HepG2 (cell line): ENCODE data around the gene GLB1L. TPM values are rescaled to one million over a fixed set of nuclear protein-coding genes. Genes with fewer than 3 reads are reported as not detected.
A peak's percentile ranks its signal among the peaks of the same experiment; 100 is the strongest.

Experiments used
- KLF13 ChIP-seq: sonication (generic); formaldehyde crosslinking; IDR thresholded peaks from 2 replicates; pipeline ENCODE4 v1.4.0; 2020; ENCODE audit warnings: mild to moderate bottlenecking, missing genetic modification reagents
- MIXL1 ChIP-seq: IDR thresholded peaks from 2 replicates; pipeline ENCODE4 v1.6.1; 2016
- NAIF1 ChIP-seq: sonication (generic); formaldehyde crosslinking; IDR thresholded peaks from 2 replicates; pipeline ENCODE4 v1.5.0; 2020; ENCODE audit warnings: mild to moderate bottlenecking, missing genetic modification reagents, borderline replicate concordance
- NFYC ChIP-seq: IDR thresholded peaks from 2 replicates; pipeline ENCODE4 v1.6.1; 2016; ENCODE audit warnings: missing genetic modification reagents, missing compliant biosample characterization
- RBM39 ChIP-seq: fragments of 200-400 bp; formaldehyde crosslinking; IDR thresholded peaks from one replicate; pipeline ENCODE4 v1.6.1; 2018; ENCODE audit warnings: antibody characterized with exemption, mild to moderate bottlenecking, low read depth, low read length; ENCODE audit not compliant: poor library complexity, severe bottlenecking
- SATB2 ChIP-seq: sonication (generic); formaldehyde crosslinking; IDR thresholded peaks from 2 replicates; pipeline ENCODE4 v1.5.0; 2020; ENCODE audit warnings: missing genetic modification reagents
- TEAD3 ChIP-seq: optimal IDR thresholded peaks from 2 replicates; pipeline ENCODE3; 2016; ENCODE audit warnings: borderline replicate concordance
- U2AF2 ChIP-seq: fragments of 200-400 bp; formaldehyde crosslinking; IDR thresholded peaks from 2 replicates; pipeline ENCODE4 v1.6.1; 2017; ENCODE audit warnings: low read depth, mild to moderate bottlenecking, low read length
- ZBTB10 ChIP-seq: sonication (generic); formaldehyde crosslinking; IDR thresholded peaks from 2 replicates; pipeline ENCODE4 v1.4.0; 2020; ENCODE audit warnings: missing genetic modification reagents, borderline replicate concordance
- polyA plus RNA-seq, 8 experiments: library from polyadenylated mRNA; depleted of rRNA in 3 of 8; stranded (reverse) in 7 of 8; unstranded in 1 of 8; fragments of >200 nt; fragmentation: Illumina TruSeq in 4 of 8; extraction: Trizol in 4 of 8; gene quantifications; 2 replicates each; pipeline versions ENCODE4 v1.2.1 to v1.2.3, GENCODE V29; 2011 to 2016; ENCODE audit warnings: low read depth in 4 of 8, missing spikeins in 1 of 8, mixed read lengths in 1 of 8; ENCODE audit not compliant: insufficient read depth in 1 of 8
- total RNA-seq, 5 experiments: library from RNA; depleted of rRNA; stranded (reverse); fragments of >200 nt; fragmentation: Illumina TruSeq; extraction: Trizol; gene quantifications; 2 replicates each; pipeline ENCODE4 v1.2.3, GENCODE V29; 2016; ENCODE audit warnings: low read depth in 1 of 5
- TF ChIP-seq, protein P1 (sequence below): sonication (generic); formaldehyde crosslinking; IDR thresholded peaks from 2 replicates; pipeline ENCODE4 v1.5.1; 2020; ENCODE audit warnings: mild to moderate bottlenecking, missing genetic modification reagents, moderate library complexity

Gene GLB1L
- total and polyA plus RNA-seq, 2 of the 13 experiments (the other 11 are each of a cell fraction or from before 2014, with no cell fraction given), result 6.8 to 7.3 TPM

DNA sequence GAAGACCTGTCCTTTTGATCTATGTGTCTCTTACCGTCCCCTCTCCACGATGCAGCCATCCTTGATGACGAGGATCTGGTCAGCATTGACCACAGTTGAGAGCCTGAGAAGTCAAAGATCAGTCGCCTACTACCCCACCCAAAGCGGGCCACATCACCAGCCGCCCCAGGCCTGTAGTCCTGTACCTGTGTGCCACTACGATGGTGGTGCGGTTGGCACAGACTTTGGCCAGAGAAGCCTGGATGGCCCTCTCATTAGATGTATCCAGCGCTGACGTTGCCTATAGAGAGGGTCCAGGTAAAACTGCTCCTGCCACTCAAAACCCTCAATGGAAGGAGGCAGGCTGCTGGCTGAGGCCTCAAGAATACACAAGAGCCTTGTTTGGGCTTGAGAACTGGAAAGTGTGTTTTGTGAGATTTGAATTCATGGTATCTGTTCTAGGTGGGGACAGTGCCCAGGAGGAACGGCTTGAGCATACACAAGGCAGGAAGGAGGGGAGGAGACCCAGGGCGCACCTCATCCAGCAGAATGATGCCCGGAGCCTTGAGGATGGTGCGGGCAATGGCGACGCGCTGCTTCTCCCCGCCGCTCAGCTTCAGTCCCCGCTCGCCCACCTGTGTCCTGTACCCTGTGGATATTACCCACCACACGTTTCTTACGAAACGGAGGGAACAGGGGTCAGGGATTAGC, 34.9 kb downstream of the GLB1L start (continued):
- TF ChIP-seq RBM39 (no peak), NFYC (CRISPR knock-in tag) (no peak), NAIF1 (no peak), ZBTB10 (CRISPR knock-in tag) (no peak), KLF13 (CRISPR knock-in tag) (no peak), SATB2 (CRISPR knock-in tag) (no peak), TEAD3 (CRISPR knock-in tag) (no peak), U2AF2 (no peak), MIXL1 (no peak)
- TF ChIP-seq, protein P1, sequence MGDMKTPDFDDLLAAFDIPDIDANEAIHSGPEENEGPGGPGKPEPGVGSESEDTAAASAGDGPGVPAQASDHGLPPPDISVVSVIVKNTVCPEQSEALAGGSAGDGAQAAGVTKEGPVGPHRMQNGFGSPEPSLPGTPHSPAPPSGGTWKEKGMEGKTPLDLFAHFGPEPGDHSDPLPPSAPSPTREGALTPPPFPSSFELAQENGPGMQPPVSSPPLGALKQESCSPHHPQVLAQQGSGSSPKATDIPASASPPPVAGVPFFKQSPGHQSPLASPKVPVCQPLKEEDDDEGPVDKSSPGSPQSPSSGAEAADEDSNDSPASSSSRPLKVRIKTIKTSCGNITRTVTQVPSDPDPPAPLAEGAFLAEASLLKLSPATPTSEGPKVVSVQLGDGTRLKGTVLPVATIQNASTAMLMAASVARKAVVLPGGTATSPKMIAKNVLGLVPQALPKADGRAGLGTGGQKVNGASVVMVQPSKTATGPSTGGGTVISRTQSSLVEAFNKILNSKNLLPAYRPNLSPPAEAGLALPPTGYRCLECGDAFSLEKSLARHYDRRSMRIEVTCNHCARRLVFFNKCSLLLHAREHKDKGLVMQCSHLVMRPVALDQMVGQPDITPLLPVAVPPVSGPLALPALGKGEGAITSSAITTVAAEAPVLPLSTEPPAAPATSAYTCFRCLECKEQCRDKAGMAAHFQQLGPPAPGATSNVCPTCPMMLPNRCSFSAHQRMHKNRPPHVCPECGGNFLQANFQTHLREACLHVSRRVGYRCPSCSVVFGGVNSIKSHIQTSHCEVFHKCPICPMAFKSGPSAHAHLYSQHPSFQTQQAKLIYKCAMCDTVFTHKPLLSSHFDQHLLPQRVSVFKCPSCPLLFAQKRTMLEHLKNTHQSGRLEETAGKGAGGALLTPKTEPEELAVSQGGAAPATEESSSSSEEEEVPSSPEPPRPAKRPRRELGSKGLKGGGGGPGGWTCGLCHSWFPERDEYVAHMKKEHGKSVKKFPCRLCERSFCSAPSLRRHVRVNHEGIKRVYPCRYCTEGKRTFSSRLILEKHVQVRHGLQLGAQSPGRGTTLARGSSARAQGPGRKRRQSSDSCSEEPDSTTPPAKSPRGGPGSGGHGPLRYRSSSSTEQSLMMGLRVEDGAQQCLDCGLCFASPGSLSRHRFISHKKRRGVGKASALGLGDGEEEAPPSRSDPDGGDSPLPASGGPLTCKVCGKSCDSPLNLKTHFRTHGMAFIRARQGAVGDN (CRISPR knock-in tag), result peak; percentile 37; the same call in 1 of the 2 replicates
